Thyroid gland (tissue), 4 donors: ENCODE measurements around the gene ASB10.

Experiments
- POLR2A ChIP-seq, 2 donors: fragments of 450-650 bp; IDR thresholded peaks; one replicate each; pipeline ENCODE4 v1.6.1; 2017; ENCODE audit warnings: antibody characterized with exemption in 2 of 2, mild to moderate bottlenecking in 2 of 2, moderate library complexity in 1 of 2
- TF ChIP-seq, protein P1 (sequence below), 6 experiments: fragments of 200-600 bp in 3 of 6; fragments of 450-650 bp in 3 of 6; sonication (generic) in 3 of 6; IDR thresholded peaks; one replicate each; pipeline ENCODE4 v1.5.1; 2016 to 2019; ENCODE audit warnings: antibody characterized with exemption in 6 of 6, mild to moderate bottlenecking in 2 of 6, inconsistent platforms in 1 of 6, moderate library complexity in 1 of 6

DNA sequence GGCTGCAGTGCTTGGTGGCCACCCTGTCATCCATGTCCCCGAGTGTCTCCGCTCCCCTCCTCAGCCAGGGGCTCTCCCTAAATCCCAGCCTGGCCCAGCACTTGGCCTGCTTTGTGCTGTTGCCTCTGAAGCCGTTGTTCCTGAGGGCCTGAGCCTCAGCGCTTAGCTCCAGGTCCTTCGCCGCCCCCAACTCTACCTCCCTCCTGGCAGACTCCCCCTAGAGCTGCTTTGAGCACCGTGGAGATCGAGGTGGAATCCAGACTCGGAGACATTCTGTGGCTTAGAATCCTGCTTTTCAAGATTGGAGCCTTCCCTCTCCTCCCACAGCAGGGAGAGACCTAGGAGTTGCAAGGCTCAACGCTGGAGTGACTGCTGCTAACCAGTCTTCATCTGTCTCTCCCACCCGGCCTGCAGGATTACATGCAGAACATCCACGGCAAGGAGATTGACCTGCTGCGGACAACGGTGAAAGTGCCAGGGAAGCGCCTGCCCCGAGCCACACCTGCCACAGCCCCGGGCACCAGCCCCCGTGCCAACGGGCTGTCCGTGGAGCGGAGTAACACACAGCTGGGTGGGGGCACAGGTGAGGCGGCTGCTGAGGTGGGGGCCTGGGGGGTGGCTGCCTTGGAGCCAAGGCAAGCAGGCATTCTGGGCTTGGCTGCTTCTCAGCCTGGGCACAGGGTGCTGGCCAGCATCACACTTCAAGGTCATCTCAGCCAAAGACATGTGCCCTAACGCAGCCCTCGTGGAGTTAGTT lies 52.9 kb downstream of the ASB10 start:
- TF ChIP-seq, protein P1, sequence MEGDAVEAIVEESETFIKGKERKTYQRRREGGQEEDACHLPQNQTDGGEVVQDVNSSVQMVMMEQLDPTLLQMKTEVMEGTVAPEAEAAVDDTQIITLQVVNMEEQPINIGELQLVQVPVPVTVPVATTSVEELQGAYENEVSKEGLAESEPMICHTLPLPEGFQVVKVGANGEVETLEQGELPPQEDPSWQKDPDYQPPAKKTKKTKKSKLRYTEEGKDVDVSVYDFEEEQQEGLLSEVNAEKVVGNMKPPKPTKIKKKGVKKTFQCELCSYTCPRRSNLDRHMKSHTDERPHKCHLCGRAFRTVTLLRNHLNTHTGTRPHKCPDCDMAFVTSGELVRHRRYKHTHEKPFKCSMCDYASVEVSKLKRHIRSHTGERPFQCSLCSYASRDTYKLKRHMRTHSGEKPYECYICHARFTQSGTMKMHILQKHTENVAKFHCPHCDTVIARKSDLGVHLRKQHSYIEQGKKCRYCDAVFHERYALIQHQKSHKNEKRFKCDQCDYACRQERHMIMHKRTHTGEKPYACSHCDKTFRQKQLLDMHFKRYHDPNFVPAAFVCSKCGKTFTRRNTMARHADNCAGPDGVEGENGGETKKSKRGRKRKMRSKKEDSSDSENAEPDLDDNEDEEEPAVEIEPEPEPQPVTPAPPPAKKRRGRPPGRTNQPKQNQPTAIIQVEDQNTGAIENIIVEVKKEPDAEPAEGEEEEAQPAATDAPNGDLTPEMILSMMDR (IDR thresholded peaks at IDR 0.05), result no peak
- no peak for TF ChIP-seq POLR2A (IDR thresholded peaks at IDR 0.05)
